ENCODE results near the gene PKMYT1.

- TF ChIP-seq EZH2 (IDR thresholded peaks at IDR 0.05; ENCODE audit: low read length, missing control alignments) (no peak), CTCF (conservative IDR thresholded peaks at IDR 0.05 in 1 of 2, IDR thresholded peaks at IDR 0.05 in 1 of 2; ENCODE audit: low read depth in 1 of 2, low read length in 2 of 2) (no peak)
Observed at GRCh38 chr16:3007059-3007956, 27.1 kb upstream of the PKMYT1 start.
